ENCODE results near the gene TSHZ2. TPM values are rescaled to one million over a fixed set of nuclear protein-coding genes. Genes with fewer than 3 reads are reported as not detected.
"Not testable (repeated sequence)": the region's sequence is repeated elsewhere in the genome, so short reads cannot be mapped to it uniquely, and the experiment has no call there.

TSHZ2 gene
- total RNA-seq, 4 donors from 2014 or later = 1.9 to 12.9 (median 5.0) TPM

DNA sequence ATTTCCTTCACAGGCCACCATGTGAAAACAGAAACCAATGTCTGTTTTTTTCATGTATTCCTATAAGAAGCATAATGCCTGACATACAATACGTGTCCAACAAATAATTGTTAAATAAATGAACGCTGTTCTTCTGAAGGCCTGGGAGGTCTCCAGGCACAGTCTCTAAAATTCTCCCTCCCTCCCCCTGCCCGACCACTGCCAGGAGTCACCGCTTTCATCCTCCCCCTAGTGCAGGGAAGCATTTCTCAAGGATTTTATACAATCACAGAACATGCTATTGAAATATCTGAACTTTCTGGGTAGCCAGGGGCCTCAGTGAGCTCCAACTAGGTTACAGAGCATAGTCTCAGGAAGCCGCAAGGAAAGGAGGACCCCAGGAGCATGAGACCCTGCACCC is 526.2 kb downstream of the TSHZ2 start:
- H3K4me3 ChIP-seq = no peak overlapping the region
- no peaks in the 10 kb centered on the region for H3K4me1 ChIP-seq
- H3K9me3 ChIP-seq = no peaks in the 10 kb centered on the region
- H3K36me3 ChIP-seq = no peaks in the 10 kb centered on the region
- no peak overlapping the region for H3K27ac ChIP-seq
- intact Hi-C loops (cut with DNase I; ENCODE audit: low total_unique reads) = no loop called here
- H3K27me3 ChIP-seq = no peaks in the 10 kb centered on the region
- no peak for DNase-seq
- TF ChIP-seq EP300 (IDR thresholded peaks at IDR 0.05; ENCODE audit: low read depth) (no peak), POLR2A (IDR thresholded peaks at IDR 0.05) (no peak), POLR2AphosphoS5 (IDR thresholded peaks at IDR 0.05) (no peak)
- TF ChIP-seq, protein P1, sequence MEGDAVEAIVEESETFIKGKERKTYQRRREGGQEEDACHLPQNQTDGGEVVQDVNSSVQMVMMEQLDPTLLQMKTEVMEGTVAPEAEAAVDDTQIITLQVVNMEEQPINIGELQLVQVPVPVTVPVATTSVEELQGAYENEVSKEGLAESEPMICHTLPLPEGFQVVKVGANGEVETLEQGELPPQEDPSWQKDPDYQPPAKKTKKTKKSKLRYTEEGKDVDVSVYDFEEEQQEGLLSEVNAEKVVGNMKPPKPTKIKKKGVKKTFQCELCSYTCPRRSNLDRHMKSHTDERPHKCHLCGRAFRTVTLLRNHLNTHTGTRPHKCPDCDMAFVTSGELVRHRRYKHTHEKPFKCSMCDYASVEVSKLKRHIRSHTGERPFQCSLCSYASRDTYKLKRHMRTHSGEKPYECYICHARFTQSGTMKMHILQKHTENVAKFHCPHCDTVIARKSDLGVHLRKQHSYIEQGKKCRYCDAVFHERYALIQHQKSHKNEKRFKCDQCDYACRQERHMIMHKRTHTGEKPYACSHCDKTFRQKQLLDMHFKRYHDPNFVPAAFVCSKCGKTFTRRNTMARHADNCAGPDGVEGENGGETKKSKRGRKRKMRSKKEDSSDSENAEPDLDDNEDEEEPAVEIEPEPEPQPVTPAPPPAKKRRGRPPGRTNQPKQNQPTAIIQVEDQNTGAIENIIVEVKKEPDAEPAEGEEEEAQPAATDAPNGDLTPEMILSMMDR (IDR thresholded peaks at IDR 0.05) = no peak
- 91 to 100% methylated on average over 1 to 5 of the region's 5 CpGs for WGBS, 2 donors (ENCODE audit: low coverage in 1 of 2)
- in situ Hi-C loops (cut with MboI; ENCODE audit: low pct_ligation_motif_present in 1 of 4, low pct_unique_long_range_greater_than_20kb in 1 of 4, low sequenced_read_pairs in 3 of 4) = no loop called here

DNA sequence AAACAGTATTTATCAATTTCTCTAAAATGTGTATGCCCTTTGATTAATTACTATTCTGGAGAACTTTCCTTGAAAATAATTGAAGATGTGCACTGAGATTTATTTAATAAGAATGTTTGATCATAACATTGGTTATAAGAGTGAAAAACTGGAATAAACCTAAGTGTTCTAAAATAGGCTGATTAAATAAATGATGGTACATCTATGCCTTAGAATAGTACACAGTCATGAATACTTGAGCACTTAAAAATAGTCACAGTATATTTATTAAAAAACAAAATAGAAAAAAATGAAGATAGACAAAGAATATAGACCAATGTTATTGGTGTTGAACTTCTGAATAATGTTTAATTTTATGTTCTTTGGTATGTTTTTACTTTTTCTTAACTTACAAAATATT is 528.5 kb downstream of the TSHZ2 start:
- Histone ChIP-seq H3K4me1 (no peaks in the 10 kb centered on the region), H3K9me3 (no peaks in the 10 kb centered on the region), H3K27me3 (no peaks in the 10 kb centered on the region), H3K36me3 (no peaks in the 10 kb centered on the region), H3K27ac (no peak overlapping the region), H3K4me3 (no peak overlapping the region)
- no peak for DNase-seq
- TF ChIP-seq EP300 (IDR thresholded peaks at IDR 0.05; ENCODE audit: low read depth) (no peak), POLR2AphosphoS5 (IDR thresholded peaks at IDR 0.05) (no peak), POLR2A (IDR thresholded peaks at IDR 0.05) (no peak)
- TF ChIP-seq, protein P1 (IDR thresholded peaks at IDR 0.05) = no peak
- in situ Hi-C loops (cut with MboI; ENCODE audit: low pct_ligation_motif_present in 1 of 4, low pct_unique_long_range_greater_than_20kb in 1 of 4, low sequenced_read_pairs in 3 of 4) = no loop called here
- intact Hi-C loops (cut with DNase I; ENCODE audit: low total_unique reads) = no loop called here

DNA sequence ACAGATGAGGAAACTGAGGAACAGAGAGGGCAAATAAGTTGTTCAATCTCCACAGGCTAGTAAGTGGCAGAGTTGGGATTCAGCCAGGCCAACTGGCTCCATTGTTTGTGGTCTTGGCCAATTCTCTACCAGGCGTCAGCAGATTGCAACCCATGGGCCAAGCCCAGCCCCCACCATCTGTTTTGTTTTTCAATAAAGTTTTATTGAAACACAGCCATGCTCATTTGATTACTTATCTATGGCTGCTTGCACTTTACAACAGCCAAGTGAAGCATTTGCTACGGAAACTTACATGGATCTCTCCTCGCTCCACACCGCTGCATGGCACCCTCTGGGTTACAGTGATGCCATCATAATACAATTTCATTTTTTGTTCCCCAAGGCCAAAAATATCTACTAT is 530.7 kb downstream of the TSHZ2 start:
- in situ Hi-C loops (cut with MboI; ENCODE audit: low pct_ligation_motif_present in 1 of 4, low pct_unique_long_range_greater_than_20kb in 1 of 4, low sequenced_read_pairs in 3 of 4) = no loop called here
- intact Hi-C loops (cut with DNase I; ENCODE audit: low total_unique reads) = no loop called here
- Histone ChIP-seq H3K27ac (no peak overlapping the region), H3K4me1 (no peaks in the 10 kb centered on the region), H3K36me3 (no peaks in the 10 kb centered on the region), H3K27me3 (no peaks in the 10 kb centered on the region), H3K4me3 (no peak overlapping the region), H3K9me3 (no peaks in the 10 kb centered on the region)
- DNase-seq = no peak
- TF ChIP-seq EP300 (IDR thresholded peaks at IDR 0.05; ENCODE audit: low read depth) = no peak
- TF ChIP-seq POLR2A (IDR thresholded peaks at IDR 0.05) = no peak
- 96 to 100% methylated on average over 3 to 4 of the region's 4 CpGs for WGBS, 2 donors (ENCODE audit: low coverage in 1 of 2)

DNA sequence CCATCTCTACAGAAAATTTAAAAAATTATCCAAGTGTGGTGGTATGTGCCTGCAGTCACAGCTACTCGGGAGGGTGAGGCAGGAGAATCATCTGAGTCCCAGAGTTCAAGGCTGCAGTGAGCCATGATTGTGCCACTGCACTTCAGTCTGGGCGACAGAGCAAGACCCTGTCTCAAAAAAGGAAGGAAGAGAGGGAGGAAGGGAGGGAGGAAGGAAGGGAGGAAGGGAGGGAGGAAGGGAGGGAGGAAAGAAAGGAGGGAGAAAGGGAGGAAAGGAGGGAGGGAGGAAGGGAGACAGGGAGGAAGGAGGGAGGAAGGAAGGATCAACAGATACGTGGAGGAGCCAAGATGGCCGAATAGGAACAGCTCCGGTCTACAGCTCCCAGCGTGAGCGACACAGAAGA is 531.4 kb downstream of the TSHZ2 start:
- Histone ChIP-seq H3K27me3 (no peaks in the 10 kb centered on the region), H3K9me3 (no peaks in the 10 kb centered on the region), H3K27ac (no peak overlapping the region), H3K4me1 (no peaks in the 10 kb centered on the region), H3K4me3 (peak overlapping the region in 2 of 4 donors; percentile 12 to 35), H3K36me3 (no peaks in the 10 kb centered on the region)
- 53 to 55% methylated on average over 4 to 7 of the region's 7 CpGs for WGBS, 2 donors (ENCODE audit: low coverage in 1 of 2)
- in situ Hi-C loops (cut with MboI; ENCODE audit: low pct_ligation_motif_present in 1 of 4, low pct_unique_long_range_greater_than_20kb in 1 of 4, low sequenced_read_pairs in 3 of 4) (no loop called here), intact Hi-C loops (cut with DNase I; ENCODE audit: low total_unique reads) (no loop called here)
- no peak for DNase-seq
- TF ChIP-seq POLR2A (IDR thresholded peaks at IDR 0.05) = no peak
- TF ChIP-seq, protein P1 (IDR thresholded peaks at IDR 0.05) = no peak
- TF ChIP-seq EP300 (IDR thresholded peaks at IDR 0.05; ENCODE audit: low read depth) = no peak
- TF ChIP-seq POLR2AphosphoS5 (IDR thresholded peaks at IDR 0.05) = no peak

DNA sequence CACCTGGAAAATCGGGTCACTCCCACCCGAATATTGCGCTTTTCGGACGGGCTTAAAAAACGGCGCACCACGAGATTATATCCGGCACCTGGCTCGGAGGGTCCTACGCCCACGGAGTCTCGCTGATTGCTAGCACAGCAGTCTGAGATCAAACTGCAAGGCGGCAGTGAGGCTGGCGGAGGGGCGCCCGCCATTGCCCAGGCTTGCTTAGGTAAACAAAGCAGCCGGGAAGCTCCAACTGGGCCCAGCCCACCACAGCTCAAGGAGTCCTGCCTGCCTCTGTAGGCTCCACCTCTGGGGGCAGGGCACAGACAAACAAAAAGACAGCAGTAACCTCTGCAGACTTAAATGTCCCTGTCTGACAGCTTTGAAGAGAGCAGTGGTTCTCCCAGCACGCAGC is 531.9 kb downstream of the TSHZ2 start:
- H3K27me3 ChIP-seq; in situ Hi-C loops (cut with MboI; ENCODE audit: low pct_ligation_motif_present in 1 of 4, low pct_unique_long_range_greater_than_20kb in 1 of 4, low sequenced_read_pairs in 3 of 4); H3K9me3 ChIP-seq; DNase-seq; H3K36me3 ChIP-seq; intact Hi-C loops (cut with DNase I; ENCODE audit: low total_unique reads); H3K27ac ChIP-seq; H3K4me1 ChIP-seq: not testable (repeated sequence)
- WGBS, 2 donors (ENCODE audit: low coverage in 1 of 2) = 68% methylated on average over 18 of the region's 19 CpGs; no CpG with 5 or more reads in 1 of the 2 donors
- H3K4me3 ChIP-seq = peak overlapping the region in 2 of 4 donors; percentile 12 to 35
